HEK293 (cell line): ENCODE measurements around the gene CDK5R2.

Experiments
- CTCF ChIA-PET: fragments of 350-600 bp; formaldehyde crosslinking; extraction: SDS; loops from one replicate; lab custom pipeline; 2021; ENCODE audit warnings: antibody characterized with exemption; lab: Yijun Ruan, JAX
- POLR2A ChIA-PET: fragments of 300-600 bp; formaldehyde crosslinking; extraction: SDS; loops from one replicate; lab custom pipeline; 2020; ENCODE audit warnings: antibody characterized with exemption, inconsistent platforms; lab: Yijun Ruan, JAX
- H3K27ac ChIP-seq: fragments of 200-500 bp; sonication (Bioruptor generic); 2 replicates; pipeline ENCODE4 v1.5.1; 2014; ENCODE audit warnings: low read depth, low read length, control low read depth, inconsistent platforms; ENCODE audit errors: extremely low read depth
- H3K36me3 ChIP-seq, 2 experiments: fragments of 200-500 bp in 1 of 2; sonication (Bioruptor generic) in 1 of 2; 1 replicate in 1 of 2; 2 replicates in 1 of 2; pipeline ENCODE4 v1.5.1; 2014 to 2017; ENCODE audit warnings: inconsistent platforms in 2 of 2, low read length in 2 of 2; ENCODE audit not compliant: control insufficient read depth in 2 of 2, insufficient read depth in 1 of 2
- H3K4me1 ChIP-seq: fragments of 200-500 bp; sonication (Bioruptor generic); 2 replicates; pipeline ENCODE4 v1.5.1; 2014; ENCODE audit warnings: mild to moderate bottlenecking, low read length, inconsistent platforms; ENCODE audit not compliant: control insufficient read depth, insufficient read depth
- H3K4me3 ChIP-seq: 2 replicates; pipeline ENCODE4 v1.5.1; 2011; ENCODE audit warnings: low read depth, mild to moderate bottlenecking, control low read depth, low read length, moderate library complexity
- H3K9me3 ChIP-seq: fragments of 200-500 bp; sonication (Bioruptor generic); 2 replicates; pipeline ENCODE4 v1.5.1; 2014; ENCODE audit warnings: low read depth, low read length, inconsistent platforms; ENCODE audit not compliant: control insufficient read depth, insufficient read depth
- GLIS1 ChIP-seq: fragments of 450-650 bp; formaldehyde crosslinking; IDR thresholded peaks from 2 replicates; pipeline ENCODE4 v1.5.1; 2016; ENCODE audit warnings: missing biosample characterization, missing genetic modification characterization
- IKZF3 ChIP-seq: fragments of 450-650 bp; IDR thresholded peaks from 2 replicates; pipeline ENCODE4 v1.5.0; 2018; ENCODE audit warnings: missing biosample characterization, mild to moderate bottlenecking, missing genetic modification characterization, moderate library complexity
- KLF10 ChIP-seq: fragments of 450-650 bp; IDR thresholded peaks from 2 replicates; pipeline ENCODE4 v1.5.1; 2018; ENCODE audit warnings: missing biosample characterization, mild to moderate bottlenecking, missing genetic modification characterization
- KLF7 ChIP-seq: fragments of 450-650 bp; formaldehyde crosslinking; IDR thresholded peaks from 2 replicates; pipeline ENCODE4 v1.5.1; 2016; ENCODE audit warnings: missing biosample characterization, missing genetic modification characterization, borderline replicate concordance
- YY1 ChIP-seq: fragments of 450-650 bp; formaldehyde crosslinking; IDR thresholded peaks from 2 replicates; pipeline ENCODE4 v1.5.1; 2018; ENCODE audit warnings: missing biosample characterization, missing genetic modification characterization
- ZBTB8A ChIP-seq: fragments of 450-650 bp; formaldehyde crosslinking; IDR thresholded peaks from 2 replicates; pipeline ENCODE4 v1.5.1; 2016; ENCODE audit warnings: missing biosample characterization, missing genetic modification characterization
- ZIC2 ChIP-seq: fragments of 450-650 bp; formaldehyde crosslinking; IDR thresholded peaks from 2 replicates; pipeline ENCODE4 v1.5.1; 2016; ENCODE audit warnings: missing biosample characterization, missing genetic modification characterization
- ZNF138 ChIP-seq: fragments of 450-650 bp; formaldehyde crosslinking; IDR thresholded peaks from 2 replicates; pipeline ENCODE4 v1.5.1; 2016; ENCODE audit warnings: missing biosample characterization, missing genetic modification characterization, borderline replicate concordance
- ZNF26 ChIP-seq: fragments of 450-650 bp; formaldehyde crosslinking; IDR thresholded peaks from 2 replicates; pipeline ENCODE4 v1.5.1; 2016; ENCODE audit warnings: missing biosample characterization, missing genetic modification characterization
- ZNF302 ChIP-seq: fragments of 450-650 bp; formaldehyde crosslinking; IDR thresholded peaks from 2 replicates; pipeline ENCODE4 v1.5.1; 2016; ENCODE audit warnings: missing biosample characterization, missing genetic modification characterization, low read depth
- ZNF391 ChIP-seq: fragments of 450-650 bp; formaldehyde crosslinking; IDR thresholded peaks from 2 replicates; pipeline ENCODE4 v1.5.1; 2016; ENCODE audit warnings: low read depth, missing biosample characterization, missing genetic modification characterization, borderline replicate concordance
- ZNF449 ChIP-seq: fragments of 450-650 bp; formaldehyde crosslinking; IDR thresholded peaks from 2 replicates; pipeline ENCODE4 v1.5.1; 2017; ENCODE audit warnings: missing biosample characterization, mild to moderate bottlenecking, missing genetic modification characterization, moderate library complexity
- ZNF610 ChIP-seq: fragments of 450-650 bp; formaldehyde crosslinking; IDR thresholded peaks from 2 replicates; pipeline ENCODE4 v1.5.1; 2016; ENCODE audit warnings: missing biosample characterization, missing genetic modification characterization, borderline replicate concordance
- ZNF629 ChIP-seq: fragments of 450-650 bp; formaldehyde crosslinking; IDR thresholded peaks from 2 replicates; pipeline ENCODE4 v1.5.1; 2017; ENCODE audit warnings: missing biosample characterization, missing genetic modification characterization
- TF ChIP-seq, protein P1 (sequence below): fragments of 450-650 bp; formaldehyde crosslinking; IDR thresholded peaks from 2 replicates; pipeline ENCODE4 v1.5.1; 2016; ENCODE audit warnings: missing biosample characterization, missing genetic modification characterization, borderline replicate concordance

CDK5R2 gene

DNA sequence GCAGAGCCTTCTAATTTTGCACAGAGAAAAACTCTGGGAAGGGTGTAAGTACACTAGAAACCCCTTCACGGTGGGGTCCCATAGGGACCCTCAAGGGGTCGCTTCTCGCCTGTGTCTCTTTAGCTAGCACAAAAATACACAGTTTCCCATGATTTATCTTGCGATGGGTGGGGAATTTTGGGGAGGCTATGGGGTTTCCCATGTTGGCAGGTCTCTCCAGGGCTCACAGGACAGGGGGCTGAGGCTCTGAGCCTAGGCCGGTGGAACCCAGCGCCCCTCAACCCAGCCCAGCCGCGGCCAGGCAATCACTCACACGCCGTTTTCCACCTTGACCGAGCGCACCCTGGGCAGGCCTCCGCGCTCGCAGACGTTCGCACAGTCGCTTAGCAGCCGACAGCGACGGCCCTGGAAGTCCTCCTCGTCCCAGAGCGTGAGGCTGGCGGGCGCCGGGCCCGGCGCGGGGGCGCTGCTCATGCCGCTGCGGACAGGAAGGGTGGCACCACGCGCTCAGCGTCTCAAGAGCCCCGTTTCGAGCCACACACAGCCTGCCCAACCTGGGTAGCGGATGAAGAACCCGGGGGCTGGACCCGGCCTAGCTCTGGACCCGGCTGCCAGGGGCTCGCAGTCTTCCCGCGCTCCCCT lies 33.4 kb downstream of the CDK5R2 start:
- Histone ChIP-seq H3K4me1 (no peaks in the 10 kb centered on the region; the same call in 1 of the 2 replicates), H3K9me3 (no peaks in the 10 kb centered on the region), H3K27ac (no peak overlapping the region), H3K4me3 (no peak overlapping the region), H3K36me3 (no peaks in the 10 kb centered on the region)
- ChIA-PET POLR2A (no interaction called here), CTCF (interaction anchor here (1.0 kb wide), 1 partner anchor 13 kb away, joined by 4 read pairs; no protein-coding TSS in a partner anchor)
- TF ChIP-seq KLF10 (tag by site-specific recombination) (no peak), ZNF610 (tag by site-specific recombination) (no peak), ZNF302 (tag by site-specific recombination) (no peak)

DNA sequence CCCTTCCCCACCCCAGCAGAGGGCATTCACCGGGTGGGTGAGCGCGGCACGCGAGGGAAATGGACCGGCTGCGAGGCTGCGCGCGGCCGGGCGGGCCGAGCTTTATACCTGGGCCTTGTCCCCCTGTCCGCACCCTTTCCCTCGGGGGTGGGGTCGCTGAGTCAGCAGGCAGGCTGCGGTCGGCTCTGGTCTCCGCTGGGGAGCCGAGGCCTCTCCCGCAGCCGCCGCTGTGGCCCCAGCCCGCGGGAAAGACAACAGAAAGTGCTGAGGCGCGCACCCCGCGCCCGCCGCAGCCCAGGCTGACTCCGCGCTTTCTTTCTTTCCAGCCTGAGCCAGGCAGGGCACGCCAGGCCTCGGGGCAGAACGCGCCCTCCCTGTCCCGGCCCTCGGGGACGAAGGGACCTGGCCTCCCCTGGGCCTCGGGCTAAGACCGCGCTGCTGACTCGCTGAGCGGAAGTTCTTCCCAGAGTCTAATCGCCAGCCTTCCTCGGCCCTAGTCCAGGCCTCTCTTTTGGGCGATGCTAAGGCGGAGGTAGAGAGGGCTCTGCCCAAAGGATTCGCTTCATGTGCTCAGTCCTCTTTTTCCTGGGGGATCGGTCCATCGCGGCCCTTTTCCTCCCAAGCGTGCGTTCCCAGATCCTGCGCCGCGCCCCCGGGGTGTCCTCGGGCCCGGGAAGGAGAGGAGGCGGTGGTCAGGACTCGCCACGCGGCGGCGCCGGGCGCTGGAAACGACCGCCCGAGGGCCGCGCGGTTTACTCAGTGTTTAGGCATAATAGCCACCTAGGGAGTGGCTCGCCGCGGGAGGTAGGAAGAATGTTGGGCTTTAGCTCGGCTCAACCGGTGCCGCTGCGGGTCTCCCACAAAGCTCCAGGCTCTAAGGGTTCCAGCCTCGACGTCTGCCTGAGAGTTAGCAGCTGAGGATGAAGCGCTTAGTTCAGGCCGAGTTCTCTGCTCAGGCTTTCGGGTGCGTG lies 34.2 kb downstream of the CDK5R2 start, which contains the start of gene CRYBA2:
CRYBA2 (minus strand) TSS at position 78 of the 971 bp plus-strand sequence. CDS start 246 bp downstream, outside the sequence.
- ChIA-PET CTCF (interaction anchor here (0.6 to 2.8 kb wide), 11 partner anchors 9 to 163 kb away, joined by 3 to 29 read pairs (median 6); no protein-coding TSS in a partner anchor), POLR2A (no interaction called here)
- H3K36me3 ChIP-seq: no peaks in the 10 kb centered on the region
- H3K4me3 ChIP-seq: no peak within 1 kb of the TSS
- no peaks in the 10 kb centered on the region for H3K9me3 ChIP-seq
- TF ChIP-seq IKZF3 (tag by site-specific recombination) (no peak), ZIC2 (tag by site-specific recombination) (peak; percentile 56), ZNF138 (tag by site-specific recombination) (no peak), YY1 (tag by site-specific recombination) (no peak), ZBTB8A (tag by site-specific recombination) (0 out of 2 replicates have a peak, but pooled peaks have one; percentile 21), ZNF610 (tag by site-specific recombination) (no peak), ZNF629 (tag by site-specific recombination) (no peak), ZNF391 (no peak), GLIS1 (tag by site-specific recombination) (peak; percentile 85), ZNF449 (peak; percentile 72)
- TF ChIP-seq, protein P1, sequence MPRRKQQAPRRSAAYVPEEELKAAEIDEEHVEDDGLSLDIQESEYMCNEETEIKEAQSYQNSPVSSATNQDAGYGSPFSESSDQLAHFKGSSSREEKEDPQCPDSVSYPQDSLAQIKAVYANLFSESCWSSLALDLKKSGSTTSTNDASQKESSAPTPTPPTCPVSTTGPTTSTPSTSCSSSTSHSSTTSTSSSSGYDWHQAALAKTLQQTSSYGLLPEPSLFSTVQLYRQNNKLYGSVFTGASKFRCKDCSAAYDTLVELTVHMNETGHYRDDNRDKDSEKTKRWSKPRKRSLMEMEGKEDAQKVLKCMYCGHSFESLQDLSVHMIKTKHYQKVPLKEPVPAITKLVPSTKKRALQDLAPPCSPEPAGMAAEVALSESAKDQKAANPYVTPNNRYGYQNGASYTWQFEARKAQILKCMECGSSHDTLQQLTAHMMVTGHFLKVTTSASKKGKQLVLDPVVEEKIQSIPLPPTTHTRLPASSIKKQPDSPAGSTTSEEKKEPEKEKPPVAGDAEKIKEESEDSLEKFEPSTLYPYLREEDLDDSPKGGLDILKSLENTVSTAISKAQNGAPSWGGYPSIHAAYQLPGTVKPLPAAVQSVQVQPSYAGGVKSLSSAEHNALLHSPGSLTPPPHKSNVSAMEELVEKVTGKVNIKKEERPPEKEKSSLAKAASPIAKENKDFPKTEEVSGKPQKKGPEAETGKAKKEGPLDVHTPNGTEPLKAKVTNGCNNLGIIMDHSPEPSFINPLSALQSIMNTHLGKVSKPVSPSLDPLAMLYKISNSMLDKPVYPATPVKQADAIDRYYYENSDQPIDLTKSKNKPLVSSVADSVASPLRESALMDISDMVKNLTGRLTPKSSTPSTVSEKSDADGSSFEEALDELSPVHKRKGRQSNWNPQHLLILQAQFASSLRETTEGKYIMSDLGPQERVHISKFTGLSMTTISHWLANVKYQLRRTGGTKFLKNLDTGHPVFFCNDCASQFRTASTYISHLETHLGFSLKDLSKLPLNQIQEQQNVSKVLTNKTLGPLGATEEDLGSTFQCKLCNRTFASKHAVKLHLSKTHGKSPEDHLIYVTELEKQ (tag by site-specific recombination): no peak
- no peak within 1 kb of the TSS for H3K27ac ChIP-seq
- no peaks in the 10 kb centered on the region for H3K4me1 ChIP-seq

DNA sequence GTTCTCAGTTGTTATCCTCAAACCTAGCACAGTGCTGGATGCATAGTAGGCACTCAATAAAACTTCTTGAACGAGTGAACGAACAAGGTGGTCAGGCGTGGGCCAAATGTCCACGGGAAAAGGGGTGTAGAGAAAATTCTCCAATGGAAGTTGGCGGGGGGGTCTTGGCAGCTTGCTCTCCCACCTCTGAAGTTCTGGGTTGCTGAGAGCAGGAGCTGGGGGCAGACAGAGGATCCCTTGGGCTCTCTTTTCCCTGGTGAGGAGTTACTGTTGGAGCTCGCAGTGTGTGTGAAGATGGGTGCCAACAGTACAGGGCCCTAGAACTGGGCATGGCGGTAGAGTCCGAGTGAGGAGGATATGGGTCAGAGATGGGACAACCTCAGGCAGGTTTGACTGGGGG lies 36.1 kb downstream of the CDK5R2 start:
- Histone ChIP-seq H3K36me3 (no peaks in the 10 kb centered on the region), H3K4me1 (no peaks in the 10 kb centered on the region), H3K27ac (no peak overlapping the region), H3K9me3 (no peaks in the 10 kb centered on the region), H3K4me3 (no peak overlapping the region)
- TF ChIP-seq ZNF26 (tag by site-specific recombination) (no peak), KLF7 (tag by site-specific recombination) (no peak)
- ChIA-PET CTCF (interaction anchor here (0.5 to 2.8 kb wide), 40 partner anchors 10 to 1057 kb away, joined by 3 to 31 read pairs (median 4); no protein-coding TSS in a partner anchor), POLR2A (interaction anchor here (0.6 kb wide), 1 partner anchor 30 kb away, joined by 4 read pairs; no protein-coding TSS in a partner anchor)
